NCI-H460 (cell line): Measurements from ENCODE around the gene KLHL33. TPM values are rescaled to one million over a fixed set of nuclear protein-coding genes. Genes with fewer than 3 reads are reported as not detected.
"Not testable (repeated sequence)": the region's sequence is repeated elsewhere in the genome, so short reads cannot be mapped to it uniquely, and the experiment has no call there.

Experiments used
- DNase-seq: peaks from one replicate; pipeline ENCODE4 v3.0.0-alpha.2; 2016; ENCODE audit warnings: low read depth; ENCODE audit errors: extremely low read depth
- total RNA-seq: library from RNA; depleted of rRNA; stranded (reverse); fragments of >200 nt; shearing (Covaris generic); gene quantifications from 2 replicates; pipeline ENCODE4 v1.2.3, GENCODE V29; 2014

The KLHL33 gene
- total RNA-seq, 1 experiment from 2014 or later, result not detected

DNA sequence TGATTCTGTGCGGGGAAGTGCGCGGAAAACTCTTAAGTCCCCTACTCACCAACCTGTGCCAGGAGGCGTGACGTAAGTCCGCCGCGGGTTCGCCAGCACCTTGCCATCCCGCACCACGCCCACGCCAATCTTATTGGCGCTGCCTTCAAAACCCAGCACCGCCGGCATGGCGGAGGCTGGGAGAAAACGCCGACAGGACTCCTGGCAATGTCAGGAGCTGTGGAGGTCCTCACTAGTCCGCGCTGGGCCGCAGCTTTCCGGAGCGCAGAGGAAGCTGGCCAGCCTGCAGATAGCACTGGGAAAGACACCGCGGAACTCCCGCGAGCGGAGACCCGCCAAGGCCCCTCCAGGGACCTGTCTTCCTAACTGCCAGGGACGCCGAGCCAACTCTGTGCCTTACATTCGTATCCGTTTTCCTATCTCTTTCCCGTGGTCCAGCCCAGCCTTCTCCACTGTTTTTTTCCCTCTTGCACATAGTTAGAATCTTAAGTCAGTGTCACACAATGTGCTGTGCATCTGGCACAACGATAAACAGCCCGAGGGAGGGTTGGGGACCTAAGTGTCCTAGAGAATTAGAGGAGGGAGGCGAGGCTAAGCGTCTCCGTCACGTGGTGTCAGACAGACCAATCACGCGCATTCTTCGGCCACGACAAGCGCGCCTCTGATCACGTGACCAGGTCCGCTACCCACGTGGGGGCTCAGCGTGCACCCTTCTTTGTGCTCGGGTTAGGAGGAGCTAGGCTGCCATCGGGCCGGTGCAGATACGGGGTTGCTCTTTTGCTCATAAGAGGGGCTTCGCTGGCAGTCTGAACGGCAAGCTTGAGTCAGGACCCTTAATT lies 18.8 kb upstream of the KLHL33 start, which contains the start of the genes APEX1 and OSGEP:
Gene APEX1, plus strand, starts transcription at position 711 of the 839 bp plus-strand sequence. CDS start 420 bp downstream, outside the sequence.
Gene OSGEP, minus strand, starts transcription at position 297 of the 839 bp plus-strand sequence. Its CDS starts 129 bp downstream, at position 168.
- DNase-seq, result peak; percentile 99

DNA sequence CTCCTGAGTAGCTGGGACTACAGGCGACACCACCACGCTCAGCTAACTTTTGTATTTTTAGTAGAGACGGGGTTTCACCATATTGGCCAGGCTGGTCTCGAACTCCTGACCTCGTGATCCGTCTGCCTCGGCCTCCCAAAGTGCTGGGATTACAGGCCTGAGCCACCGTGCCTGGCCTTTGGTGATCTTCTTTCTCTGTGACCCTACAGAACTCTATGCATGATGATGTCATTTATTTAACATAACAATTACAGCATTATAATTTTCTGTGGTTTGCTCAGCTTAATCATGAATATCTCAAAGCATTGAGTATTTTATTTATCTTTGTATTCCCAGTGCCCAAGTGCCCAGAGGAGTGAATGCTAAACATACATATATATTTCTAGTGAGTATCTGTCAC lies 16.9 kb upstream of the KLHL33 start:
- not testable (repeated sequence) for DNase-seq

GRCh38 chr14:20446889-20447288 lies 10.9 kb upstream of the KLHL33 start:
- no peak for DNase-seq

- not testable (repeated sequence) for DNase-seq
Measured at GRCh38 chr14:20443650-20444049, 7.7 kb upstream of the KLHL33 start.

DNA sequence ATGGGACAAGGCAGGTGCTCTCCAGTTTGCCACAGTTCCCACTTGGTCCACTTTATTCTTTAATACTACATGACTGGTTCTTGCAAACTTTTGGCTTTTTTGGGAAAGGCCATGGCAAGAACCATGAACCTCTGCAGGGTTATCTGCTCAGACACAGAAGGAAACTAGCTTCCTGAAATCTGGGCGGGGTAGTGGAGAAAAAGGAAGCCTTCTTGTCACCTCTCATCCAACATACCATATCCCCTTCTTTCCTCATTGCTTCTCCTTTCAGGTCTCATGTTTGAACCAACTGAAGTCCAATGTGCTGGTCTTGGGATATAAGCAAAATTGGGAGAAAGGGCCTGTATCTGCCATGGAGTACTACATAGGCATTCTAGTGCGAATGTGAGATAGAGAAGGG lies 5.5 kb upstream of the KLHL33 start:
- no peak for DNase-seq

GRCh38 chr14:20440882-20441281 lies 4.9 kb upstream of the KLHL33 start:
- no peak for DNase-seq

DNA sequence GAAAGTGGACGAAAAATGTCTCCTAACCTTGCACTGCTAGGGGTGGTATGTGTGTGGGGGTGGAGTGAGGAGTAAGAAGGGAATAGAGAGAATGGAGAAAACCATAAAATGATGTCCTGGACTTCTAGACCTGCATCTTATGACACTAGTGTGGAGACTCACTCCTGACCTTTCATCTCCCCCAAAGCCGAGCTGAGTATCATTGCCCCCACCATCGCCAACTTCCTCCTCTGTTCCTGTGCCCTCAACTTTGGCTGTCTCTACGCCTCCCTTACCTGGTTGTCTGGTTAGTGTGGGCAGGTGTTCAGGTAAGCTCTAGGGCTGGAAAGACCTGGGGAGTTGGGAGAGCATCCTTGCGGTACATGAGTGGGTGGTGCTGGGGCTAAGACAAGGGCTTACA lies 4.5 kb upstream of the KLHL33 start:
- no peak for DNase-seq

DNA sequence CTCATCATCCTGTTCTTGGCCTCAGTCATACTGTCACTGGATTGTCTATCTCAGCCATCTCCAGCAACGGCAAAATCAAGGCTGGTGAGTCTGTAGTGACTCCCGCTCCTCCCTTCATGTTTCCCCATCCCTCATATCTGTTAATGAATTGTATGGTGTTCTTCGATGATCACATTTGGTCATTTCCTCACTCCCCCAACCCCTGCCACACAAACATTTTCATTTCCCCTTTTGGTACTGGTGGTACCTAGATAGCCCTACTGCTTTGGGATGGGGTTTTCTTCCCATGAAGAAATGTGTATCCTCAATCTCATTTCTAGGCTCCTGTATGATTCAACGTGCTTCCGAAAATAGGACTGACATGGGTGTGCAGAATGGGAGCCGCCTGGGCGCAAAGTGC lies 2.7 kb upstream of the KLHL33 start:
- no peak for DNase-seq

- no peak for DNase-seq
Measured at GRCh38 chr14:20436363-20436755, 393 bp upstream of the KLHL33 start.

DNA sequence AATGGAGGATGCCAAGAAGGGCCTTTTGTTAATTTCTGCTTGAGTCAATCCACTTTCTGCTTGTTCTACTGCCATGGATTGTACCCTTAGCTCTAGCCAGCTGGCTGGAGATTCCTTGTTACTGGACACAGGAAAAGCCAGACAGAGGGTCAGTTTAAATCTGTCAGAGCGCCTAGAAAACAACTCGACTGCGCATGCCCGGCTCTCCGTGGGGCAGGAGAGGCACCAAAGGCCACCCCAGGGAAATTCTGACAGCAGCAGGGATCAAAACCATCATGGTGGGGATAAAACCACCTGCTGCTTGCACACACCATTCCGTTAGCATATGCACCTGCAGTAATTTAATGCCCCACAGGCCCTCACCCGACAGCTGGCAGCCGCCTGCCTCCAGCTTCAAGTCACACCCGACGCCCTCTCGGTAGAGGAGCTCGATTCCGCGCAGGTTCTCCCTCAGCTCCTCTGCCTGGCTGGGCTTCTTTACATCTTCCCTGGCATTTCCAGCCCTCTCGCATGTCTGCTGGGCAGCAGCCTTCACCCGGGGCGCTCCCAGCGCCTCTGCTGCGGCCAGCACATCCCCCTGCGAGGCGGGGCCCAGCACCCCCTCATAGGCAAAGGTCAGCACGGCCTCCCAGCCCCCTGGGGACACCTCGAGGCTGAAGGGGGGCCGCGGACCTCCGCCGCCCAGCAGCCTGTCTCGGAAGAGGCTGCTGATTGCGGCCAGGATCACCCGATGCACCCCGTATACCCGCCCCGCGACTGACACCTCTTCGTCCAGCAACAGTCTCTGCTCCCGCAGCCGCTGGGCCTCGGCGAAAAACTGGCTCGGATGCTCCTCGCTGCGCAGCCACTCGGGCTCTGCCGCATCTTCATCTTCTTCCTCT lies 1.0 kb downstream of the KLHL33 start:
- no peak for DNase-seq

DNA sequence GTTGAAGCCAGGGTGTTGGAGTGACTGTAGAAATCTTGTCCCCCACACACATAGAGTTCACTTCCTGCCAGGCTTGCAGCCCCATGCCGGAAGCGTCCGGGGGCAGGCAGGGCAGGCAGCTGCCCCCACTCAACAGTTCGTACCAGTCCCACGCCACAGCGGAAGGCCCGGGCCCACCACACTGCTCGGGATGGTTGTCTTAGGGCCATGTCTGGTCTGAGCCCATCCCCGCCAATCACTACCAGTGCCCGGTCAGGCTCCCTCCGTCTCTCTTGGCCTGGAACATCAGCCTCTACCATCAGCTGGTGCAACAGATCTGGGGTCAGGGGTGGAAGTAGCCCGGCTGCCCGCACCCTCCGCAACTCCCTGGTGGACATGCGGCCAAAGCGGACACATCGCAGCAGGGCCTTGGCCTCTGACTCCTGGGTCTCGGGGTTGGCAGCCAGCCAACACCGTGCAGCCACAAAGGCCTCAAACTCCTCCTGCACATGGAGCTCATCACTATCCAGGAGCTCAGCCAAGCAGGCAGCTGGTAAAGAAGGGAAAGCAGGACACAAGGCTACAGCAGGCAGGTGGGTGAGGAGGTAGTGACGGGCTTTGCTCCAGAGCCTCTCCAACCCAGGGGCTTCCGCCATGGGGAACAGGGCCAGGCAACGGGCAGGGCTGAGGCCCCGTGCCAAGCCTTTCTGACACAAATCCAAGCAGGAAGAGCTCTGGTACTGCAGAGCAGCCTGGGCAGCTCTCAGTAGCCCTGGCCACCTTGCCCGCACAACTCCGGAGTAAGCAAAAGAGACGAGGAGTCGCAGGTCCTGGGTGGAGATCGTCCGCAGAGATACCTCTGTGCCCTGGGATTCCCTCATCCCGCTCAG lies 5.9 kb downstream of the KLHL33 start:
- no peak for DNase-seq

GRCh38 chr14:20428802-20429201 lies 7.2 kb downstream of the KLHL33 start:
- no peak for DNase-seq

DNA sequence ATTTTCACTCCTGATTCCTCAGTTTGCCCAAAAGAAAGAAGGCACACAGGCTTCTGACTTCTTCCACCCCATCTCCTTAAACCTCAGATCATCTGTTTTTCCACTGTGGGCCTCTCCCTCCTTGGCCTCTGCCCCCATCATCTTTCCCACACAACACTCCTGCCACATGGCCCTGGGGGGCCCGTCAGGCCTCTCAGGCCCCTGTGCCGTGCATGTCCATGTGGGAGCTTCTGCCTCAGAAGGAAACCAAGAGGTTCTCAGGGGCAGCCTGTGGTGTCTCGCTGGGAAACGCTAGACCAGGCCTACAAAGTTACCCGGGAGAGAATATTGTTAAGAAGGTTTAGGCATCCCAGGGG lies 8.0 kb downstream of the KLHL33 start:
- no peak for DNase-seq

- peak; percentile 33 for DNase-seq
Measured at GRCh38 chr14:20427231-20428009, 8.5 kb downstream of the KLHL33 start.

DNA sequence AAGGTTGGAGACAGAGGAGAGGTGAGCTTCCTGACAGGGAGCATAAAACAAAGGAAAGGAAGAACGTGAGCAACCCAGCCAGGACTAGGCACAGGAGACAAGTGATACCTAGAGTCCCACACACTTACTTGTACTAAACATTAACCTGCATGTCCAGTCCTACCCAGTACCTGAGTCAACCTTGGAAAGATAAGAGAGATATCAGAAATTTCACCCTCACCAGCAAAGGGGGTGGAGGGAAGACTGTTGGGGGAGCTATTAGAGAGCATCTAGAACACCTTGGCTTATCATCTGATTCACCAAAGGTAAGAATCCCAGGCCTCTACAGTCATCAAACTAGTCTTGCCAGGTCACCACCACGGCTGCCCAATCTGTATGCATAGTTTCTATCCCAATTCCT lies 11.1 kb downstream of the KLHL33 start:
- no peak for DNase-seq

GRCh38 chr14:20422886-20423285 lies 13.1 kb downstream of the KLHL33 start:
- DNase-seq, result no peak

GRCh38 chr14:20421267-20421666 lies 14.7 kb downstream of the KLHL33 start:
- no peak for DNase-seq

- DNase-seq, result no peak
Measured at GRCh38 chr14:20419419-20419818, 16.5 kb downstream of the KLHL33 start.

DNA sequence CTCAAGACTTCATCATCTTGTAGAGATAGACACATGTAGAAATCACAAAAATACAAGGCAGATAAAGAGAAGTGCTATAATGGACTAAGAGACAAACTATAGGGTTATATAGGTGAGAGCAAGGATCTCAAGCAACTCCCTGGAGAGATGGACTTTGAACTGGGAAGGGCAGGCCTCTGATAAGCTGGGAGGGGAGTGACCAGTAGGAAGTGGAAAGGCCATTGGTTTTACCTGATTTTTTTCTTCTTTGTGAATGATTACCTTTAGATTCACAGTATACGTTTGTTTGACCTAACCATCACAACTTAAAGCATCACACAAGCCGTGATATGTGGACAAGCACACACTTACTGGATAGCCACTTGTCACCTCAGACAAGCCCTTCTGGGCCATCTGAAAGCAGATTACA lies 17.5 kb downstream of the KLHL33 start:
- no peak for DNase-seq
